Natural killer cell treated with Interleukin-12 subunit alpha and Interleukin-12 subunit beta and Interleukin-15 and Interleukin-18, amount 100 ng/mL, for 72 hours (primary cell): Measurements from ENCODE around the gene CRAMP1. TPM values are rescaled to one million over a fixed set of nuclear protein-coding genes. Genes with fewer than 3 reads are reported as not detected.

Experiments
- ATAC-seq, 2 donors: fragments of 150-1000 bp; cut with Tn5 transposase in 1 of 2; sonication (Bioruptor Pico), chemical (Tn5 transposase) in 1 of 2; 2 replicates each; pipeline ENCODE4 v1.10.0; 2021
- DNase-seq: peaks from one replicate; pipeline ENCODE4 v3.0.0; 2022; ENCODE audit warnings: low spot score
- H3K27ac Mint-ChIP-seq, 2 donors: 1 replicate in 1 of 2; 2 replicates in 1 of 2; pipeline ENCODE4 v1.8.0; 2022; ENCODE audit warnings: mixed read lengths in 2 of 2, mild to moderate bottlenecking in 1 of 2, moderate library complexity in 1 of 2
- H3K27me3 Mint-ChIP-seq, 2 donors: 1 replicate in 1 of 2; 2 replicates in 1 of 2; pipeline ENCODE4 v1.8.0; 2022; ENCODE audit warnings: mixed read lengths in 2 of 2
- H3K36me3 Mint-ChIP-seq: one replicate; pipeline ENCODE4 v1.8.0; 2022; ENCODE audit warnings: mixed read lengths
- H3K4me1 Mint-ChIP-seq, 2 donors: 1 replicate in 1 of 2; 2 replicates in 1 of 2; pipeline ENCODE4 v1.8.0; 2022; ENCODE audit warnings: low read depth in 2 of 2, mixed read lengths in 2 of 2, mild to moderate bottlenecking in 1 of 2
- H3K4me3 Mint-ChIP-seq: one replicate; pipeline ENCODE4 v1.8.0; 2022; ENCODE audit warnings: mixed read lengths
- H3K9me3 Mint-ChIP-seq: 2 replicates; pipeline ENCODE4 v1.8.0; 2022; ENCODE audit warnings: mixed read lengths
- total RNA-seq, 2 donors: library from RNA; stranded (reverse); gene quantifications; one replicate each; pipeline ENCODE4 v1.2.3, GENCODE V29; 2022

The CRAMP1 gene
- total RNA-seq, 2 donors from 2014 or later, result 33.3 to 35.3 TPM

- H3K36me3 Mint-ChIP-seq, result peaks cover 6% of the 10 kb centered on the region
- H3K27ac Mint-ChIP-seq, result no peak overlapping the region
- no peaks in the 10 kb centered on the region for H3K4me1 Mint-ChIP-seq
- ATAC-seq (no peak), DNase-seq (no peak)
- no peaks in the 10 kb centered on the region for H3K9me3 Mint-ChIP-seq
- H3K4me3 Mint-ChIP-seq, result no peak overlapping the region
- no peaks in the 10 kb centered on the region for H3K27me3 Mint-ChIP-seq
Measured at GRCh38 chr16:1662543-1662942, 50.4 kb downstream of the CRAMP1 start.

- H3K36me3 Mint-ChIP-seq, result peaks cover 6% of the 10 kb centered on the region
- H3K9me3 Mint-ChIP-seq, result no peaks in the 10 kb centered on the region
- no peak overlapping the region for H3K4me3 Mint-ChIP-seq
- DNase-seq (no peak), ATAC-seq (no peak)
- no peak overlapping the region for H3K27ac Mint-ChIP-seq
- no peaks in the 10 kb centered on the region for H3K27me3 Mint-ChIP-seq
- no peaks in the 10 kb centered on the region for H3K4me1 Mint-ChIP-seq
Measured at GRCh38 chr16:1665829-1666228, 53.7 kb downstream of the CRAMP1 start.

- Mint-ChIP-seq H3K27me3 (no peaks in the 10 kb centered on the region), H3K9me3 (no peaks in the 10 kb centered on the region), H3K4me3 (no peak overlapping the region), H3K4me1 (no peaks in the 10 kb centered on the region), H3K36me3 (peaks cover 6% of the 10 kb centered on the region), H3K27ac (no peak overlapping the region)
- ATAC-seq (no peak), DNase-seq (no peak)
Measured at GRCh38 chr16:1666316-1666715, 54.2 kb downstream of the CRAMP1 start.

- DNase-seq (no peak), ATAC-seq (no peak)
- Mint-ChIP-seq H3K27ac (no peak overlapping the region), H3K4me3 (no peak overlapping the region), H3K4me1 (no peaks in the 10 kb centered on the region), H3K9me3 (no peaks in the 10 kb centered on the region), H3K27me3 (no peaks in the 10 kb centered on the region), H3K36me3 (peaks cover 6% of the 10 kb centered on the region)
Measured at GRCh38 chr16:1667271-1667670, 55.1 kb downstream of the CRAMP1 start.

- H3K27ac Mint-ChIP-seq, result no peak overlapping the region
Measured at GRCh38 chr16:1667916-1668315, 55.8 kb downstream of the CRAMP1 start.

GRCh38 chr16:1668612-1669319, 56.6 kb downstream of the CRAMP1 start:
- H3K9me3 Mint-ChIP-seq, result no peaks in the 10 kb centered on the region
- H3K36me3 Mint-ChIP-seq, result peaks cover 15% of the 10 kb centered on the region
- no peak overlapping the region for H3K27ac Mint-ChIP-seq
- ATAC-seq (no peak), DNase-seq (no peak)
- no peak overlapping the region for H3K4me3 Mint-ChIP-seq
- H3K4me1 Mint-ChIP-seq, result no peaks in the 10 kb centered on the region
- H3K27me3 Mint-ChIP-seq, result no peaks in the 10 kb centered on the region

More at GRCh38 chr16:1667916-1668315, 55.8 kb downstream of the CRAMP1 start:
- Mint-ChIP-seq H3K4me1 (no peaks in the 10 kb centered on the region), H3K36me3 (peaks cover 10% of the 10 kb centered on the region), H3K27me3 (no peaks in the 10 kb centered on the region), H3K4me3 (no peak overlapping the region), H3K9me3 (no peaks in the 10 kb centered on the region)
- ATAC-seq (peak in 1 of 2 donors; percentile 18), DNase-seq (no peak)

GRCh38 chr16:1669698-1670097, 57.5 kb downstream of the CRAMP1 start:
- H3K27me3 Mint-ChIP-seq, result no peaks in the 10 kb centered on the region
- ATAC-seq (no peak), DNase-seq (no peak)
- H3K4me1 Mint-ChIP-seq, result no peaks in the 10 kb centered on the region
- H3K4me3 Mint-ChIP-seq, result no peak overlapping the region
- no peaks in the 10 kb centered on the region for H3K9me3 Mint-ChIP-seq
- H3K27ac Mint-ChIP-seq, result peak overlapping the region in 1 of 2 donors; percentile 21
- peaks cover 15% of the 10 kb centered on the region for H3K36me3 Mint-ChIP-seq

GRCh38 chr16:1670371-1670770, 58.2 kb downstream of the CRAMP1 start:
- H3K27me3 Mint-ChIP-seq, result no peaks in the 10 kb centered on the region
- H3K27ac Mint-ChIP-seq, result no peak overlapping the region
- H3K4me3 Mint-ChIP-seq, result no peak overlapping the region
- peaks cover 0 to under 1% of the 10 kb centered on the region in 2 donors for H3K4me1 Mint-ChIP-seq
- DNase-seq, result no peak
- ATAC-seq, result no peak
- H3K9me3 Mint-ChIP-seq, result no peaks in the 10 kb centered on the region
- peaks cover 11% of the 10 kb centered on the region for H3K36me3 Mint-ChIP-seq

GRCh38 chr16:1670866-1671265, 58.7 kb downstream of the CRAMP1 start:
- no peak for ATAC-seq
- H3K9me3 Mint-ChIP-seq, result no peaks in the 10 kb centered on the region
- H3K27ac Mint-ChIP-seq, result no peak overlapping the region
- H3K4me3 Mint-ChIP-seq, result no peak overlapping the region
- peaks cover 0 to 4% of the 10 kb centered on the region in 2 donors for H3K4me1 Mint-ChIP-seq
- no peaks in the 10 kb centered on the region for H3K27me3 Mint-ChIP-seq
- peaks cover 9% of the 10 kb centered on the region for H3K36me3 Mint-ChIP-seq
- no peak for DNase-seq

GRCh38 chr16:1673424-1674151, 61.4 kb downstream of the CRAMP1 start:
- Mint-ChIP-seq H3K27me3 (no peaks in the 10 kb centered on the region), H3K9me3 (no peaks in the 10 kb centered on the region), H3K36me3 (peaks cover 9% of the 10 kb centered on the region), H3K4me3 (no peak overlapping the region), H3K27ac (no peak overlapping the region), H3K4me1 (peaks cover 12% of the 10 kb centered on the region in 2 donors)
- ATAC-seq (no peak), DNase-seq (no peak)

GRCh38 chr16:1674306-1674705, 62.1 kb downstream of the CRAMP1 start:
- Mint-ChIP-seq H3K36me3 (peaks cover 9% of the 10 kb centered on the region), H3K4me1 (peaks cover 18 to 19% of the 10 kb centered on the region in 2 donors), H3K9me3 (no peaks in the 10 kb centered on the region), H3K4me3 (no peak overlapping the region), H3K27ac (no peak overlapping the region), H3K27me3 (no peaks in the 10 kb centered on the region)
- DNase-seq (no peak), ATAC-seq (no peak)

GRCh38 chr16:1674751-1675664, 62.8 kb downstream of the CRAMP1 start:
- peaks cover 18 to 19% of the 10 kb centered on the region in 2 donors for H3K4me1 Mint-ChIP-seq
- H3K27me3 Mint-ChIP-seq, result no peaks in the 10 kb centered on the region
- no peak for DNase-seq
- no peak overlapping the region for H3K27ac Mint-ChIP-seq
- no peak for ATAC-seq
- H3K9me3 Mint-ChIP-seq, result no peaks in the 10 kb centered on the region
- H3K36me3 Mint-ChIP-seq, result peaks cover 9% of the 10 kb centered on the region
- no peak overlapping the region for H3K4me3 Mint-ChIP-seq

- ATAC-seq, result no peak
- no peaks in the 10 kb centered on the region for H3K9me3 Mint-ChIP-seq
- no peaks in the 10 kb centered on the region for H3K27me3 Mint-ChIP-seq
- peaks cover 19 to 25% of the 10 kb centered on the region in 2 donors for H3K4me1 Mint-ChIP-seq
- H3K27ac Mint-ChIP-seq, result no peak overlapping the region
- H3K4me3 Mint-ChIP-seq, result peak overlapping the region; percentile 74
- DNase-seq, result no peak
- H3K36me3 Mint-ChIP-seq, result peaks cover 9% of the 10 kb centered on the region
Measured at GRCh38 chr16:1676661-1677060, 64.5 kb downstream of the CRAMP1 start.
